Measurements from ENCODE around the gene MAGED4. TPM values are rescaled to one million over a fixed set of nuclear protein-coding genes. Genes with fewer than 3 reads are reported as not detected.

The MAGED4 gene
- total and polyA plus RNA-seq, 7 experiments from 2014 or later = 0.24 to 0.52 TPM; not detected in 5

Other genes with a start within 250 kb of the MAGED4 start
- gene MAGED4B, start 115.7 kb upstream of the MAGED4 start, total RNA-seq = 1 to 10 TPM in 3 of 5 experiments, not detected in 2; 1.4 to 2.4 (median 2.3) TPM
- under 1 TPM; 0.18 to 0.41 TPM for gene MAGED4B, start 115.7 kb upstream of the MAGED4 start, polyA plus RNA-seq
- gene XAGE2, start 184.1 kb downstream of the MAGED4 start, total RNA-seq = not detected
- gene XAGE2, start 184.1 kb downstream of the MAGED4 start, polyA plus RNA-seq = not detected